Measurements from ENCODE around the gene EIF4H.

GRCh38 chr7:74178632-74179031 is 4.5 kb downstream of the EIF4H start:
- TF ChIP-seq CTCF (IDR thresholded peaks at IDR 0.05) (no peak), POLR2AphosphoS5 (IDR thresholded peaks at IDR 0.05) (no peak), POLR2A (IDR thresholded peaks at IDR 0.05) (no peak), EP300 (IDR thresholded peaks at IDR 0.05) (no peak)
